HuH-7.5 (cell line): ENCODE data around the gene ORC1.
A peak's percentile ranks its signal among the peaks of the same experiment; 100 is the strongest.

Source experiments
- DNase-seq: peaks from one replicate; pipeline ENCODE4 v3.0.0; 2011; ENCODE audit warnings: low spot score

The ORC1 gene

GRCh38 chr1:52404116-52404974 is at the start of gene ORC1, which contains the start of gene PRPF38A:
Gene ORC1 (minus strand): TSS chr1:52404423. CDS start chr1:52402223, 2,200 bp downstream.
Gene PRPF38A (plus strand): TSS chr1:52404602. CDS start chr1:52404750, 148 bp downstream.
- peak; percentile 70 for DNase-seq

GRCh38 chr1:52444463-52444862 is 40.2 kb upstream of the ORC1 start:
- DNase-seq: no peak

- no peak for DNase-seq
Measured at GRCh38 chr1:52439976-52440375, 35.8 kb upstream of the ORC1 start.

GRCh38 chr1:52436817-52437216 is 32.6 kb upstream of the ORC1 start:
- DNase-seq: no peak

GRCh38 chr1:52435650-52436049 is 31.4 kb upstream of the ORC1 start:
- DNase-seq: no peak

- no peak for DNase-seq
Measured at GRCh38 chr1:52435211-52435610, 31.0 kb upstream of the ORC1 start.

- no peak for DNase-seq
Measured at GRCh38 chr1:52432807-52433206, 28.6 kb upstream of the ORC1 start.

GRCh38 chr1:52427152-52427551 is 22.9 kb upstream of the ORC1 start:
- no peak for DNase-seq

- DNase-seq: no peak
Measured at GRCh38 chr1:52426371-52426770, 22.1 kb upstream of the ORC1 start.

GRCh38 chr1:52424813-52425212 is 20.6 kb upstream of the ORC1 start:
- no peak for DNase-seq

GRCh38 chr1:52424231-52424636 is 20.0 kb upstream of the ORC1 start:
- no peak for DNase-seq

GRCh38 chr1:52423771-52424170 is 19.5 kb upstream of the ORC1 start:
- no peak for DNase-seq

GRCh38 chr1:52423055-52423454 is 18.8 kb upstream of the ORC1 start:
- DNase-seq: no peak

GRCh38 chr1:52420713-52421112 is 16.5 kb upstream of the ORC1 start:
- DNase-seq: no peak

- DNase-seq: no peak
Measured at GRCh38 chr1:52416811-52417210, 12.6 kb upstream of the ORC1 start.

- no peak for DNase-seq
Measured at GRCh38 chr1:52414942-52415341, 10.7 kb upstream of the ORC1 start.

- no peak for DNase-seq
Measured at GRCh38 chr1:52413410-52413989, 9.3 kb upstream of the ORC1 start.

GRCh38 chr1:52404975-52405338 is 734 bp upstream of the ORC1 start:
- DNase-seq: peak; percentile 30

GRCh38 chr1:52403566-52404115 is 582 bp downstream of the ORC1 start:
- DNase-seq: peak; percentile 24

- no peak for DNase-seq
Measured at GRCh38 chr1:52402860-52403240, 1.4 kb downstream of the ORC1 start.

GRCh38 chr1:52400131-52400530 is 4.1 kb downstream of the ORC1 start:
- no peak for DNase-seq

- no peak for DNase-seq
Measured at GRCh38 chr1:52399629-52400028, 4.6 kb downstream of the ORC1 start.

- no peak for DNase-seq
Measured at GRCh38 chr1:52393174-52393573, 11.0 kb downstream of the ORC1 start.
